Epithelial cell of esophagus (primary cell): ENCODE measurements around the gene SFT2D1.
"Not testable (repeated sequence)": the region's sequence is repeated elsewhere in the genome, so short reads cannot be mapped to it uniquely, and the experiment has no call there.

Experiments used
- DNase-seq: peaks from one replicate; pipeline ENCODE4 v3.0.0; 2010; ENCODE audit warnings: low read depth
- H3K4me3 ChIP-seq: 2 replicates; pipeline ENCODE4 v1.5.1; 2011; ENCODE audit warnings: mild to moderate bottlenecking, low read length, control low read depth
- CTCF ChIP-seq: IDR thresholded peaks from 2 replicates; pipeline ENCODE4 v1.5.1; 2011; ENCODE audit warnings: low read depth, mild to moderate bottlenecking, low read length, control low read depth, inconsistent platforms; ENCODE audit not compliant: insufficient read depth; ENCODE audit errors: missing control alignments

Gene SFT2D1

GRCh38 chr6:166342349-166343149 is at the start of gene SFT2D1:
Gene SFT2D1 (minus strand): TSS chr6:166342545. CDS start chr6:166342481, 64 bp downstream.
- peak; percentile 74 for DNase-seq
- no peak for TF ChIP-seq CTCF
- H3K4me3 ChIP-seq, result peak within 1 kb of the TSS; percentile 89

DNA sequence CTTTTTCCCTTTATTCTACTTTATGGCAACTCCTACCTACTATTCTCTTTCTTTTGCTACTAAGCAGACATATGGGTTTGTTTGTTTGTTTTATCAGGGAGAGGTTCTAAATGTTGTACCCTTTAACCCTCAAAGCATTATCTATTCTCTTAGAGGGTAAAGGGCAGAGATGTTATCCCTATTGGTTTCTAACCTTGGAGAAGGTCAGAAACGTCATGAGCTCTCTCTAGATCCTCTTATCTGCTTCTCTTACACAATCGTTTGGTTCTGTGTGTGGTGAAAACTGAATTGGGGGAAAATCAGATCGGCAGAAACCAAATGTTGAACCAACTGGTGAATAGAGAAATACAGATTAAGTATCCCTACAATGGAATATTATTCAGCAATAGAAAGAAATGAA is 46.8 kb upstream of the SFT2D1 start:
- DNase-seq, result no peak
- no peak for TF ChIP-seq CTCF
- no peak overlapping the region for H3K4me3 ChIP-seq

- DNase-seq, result no peak
- no peak for TF ChIP-seq CTCF
- no peak overlapping the region for H3K4me3 ChIP-seq
Observed at GRCh38 chr6:166388290-166389004, 46.1 kb upstream of the SFT2D1 start.

DNA sequence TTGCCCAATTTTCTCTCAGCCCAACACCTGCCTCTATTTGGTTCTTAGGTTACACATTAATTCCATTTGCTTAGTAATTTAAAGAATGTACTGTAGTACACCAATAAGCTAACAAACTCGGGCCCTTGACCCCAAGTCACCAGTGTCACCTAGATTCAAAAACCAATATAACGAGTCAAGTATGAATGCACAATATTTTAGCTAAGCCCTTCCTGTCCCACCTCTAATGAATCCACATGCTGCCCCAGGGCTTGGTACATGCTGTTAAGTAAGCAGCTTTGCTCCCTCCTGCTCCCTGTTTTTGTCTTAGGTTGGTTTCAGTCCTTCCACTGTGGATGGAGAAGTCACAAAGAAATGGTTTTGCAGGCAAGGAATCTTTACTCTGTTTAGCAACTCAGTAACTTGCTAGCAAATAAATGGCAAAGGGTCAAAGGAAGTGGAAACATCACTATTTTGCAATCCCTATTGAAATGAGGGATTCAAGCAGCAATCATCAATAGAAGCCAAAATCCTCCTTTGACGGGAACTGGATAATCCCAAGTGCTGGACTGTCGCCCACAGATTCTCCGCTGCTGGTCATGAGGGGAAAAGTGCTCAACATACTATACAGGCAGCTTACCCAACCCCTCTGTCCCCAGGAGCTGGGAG is 45.4 kb upstream of the SFT2D1 start:
- no peak for DNase-seq
- TF ChIP-seq CTCF, result no peak

DNA sequence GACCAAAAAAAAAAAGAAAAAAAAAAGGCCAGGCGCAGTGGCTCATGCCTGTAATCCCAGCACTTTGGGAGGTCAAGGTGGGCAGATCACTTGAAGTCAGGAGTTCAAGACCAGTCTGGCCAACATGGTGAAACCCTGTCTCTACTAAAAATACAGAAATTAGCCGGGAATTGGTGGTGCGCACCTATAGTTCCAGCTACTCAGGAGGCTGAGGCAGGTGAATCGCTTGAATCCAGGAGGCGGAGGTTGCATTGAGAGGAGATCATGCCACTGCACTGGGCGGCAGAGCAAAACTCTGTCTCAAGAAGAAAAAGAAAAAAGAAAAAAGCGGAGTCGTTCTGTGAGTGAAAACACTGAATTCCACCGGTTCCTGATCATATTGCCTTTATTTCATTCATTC is 44.8 kb upstream of the SFT2D1 start:
- not testable (repeated sequence) for H3K4me3 ChIP-seq, DNase-seq

More for the DNA sequence above, 45.4 kb upstream of the SFT2D1 start:
- H3K4me3 ChIP-seq, result no peak overlapping the region

- DNase-seq, result no peak
- TF ChIP-seq CTCF, result no peak
- H3K4me3 ChIP-seq, result no peak overlapping the region
Observed at GRCh38 chr6:166386111-166386510, 43.8 kb upstream of the SFT2D1 start.

GRCh38 chr6:166383802-166384363 is 41.5 kb upstream of the SFT2D1 start:
- peak overlapping the region; percentile 61 for H3K4me3 ChIP-seq
- not testable (repeated sequence) for DNase-seq
- peak; percentile 30 for TF ChIP-seq CTCF
